GM21529 (cell line): Measurements from ENCODE around the gene ABI1.

Source experiments
- ATAC-seq: cut with Tn5 transposase; IDR thresholded peaks from one replicate; pipeline ENCODE4 v1.9.1; 2021; ENCODE audit not compliant: unreplicated experiment

The ABI1 gene

DNA sequence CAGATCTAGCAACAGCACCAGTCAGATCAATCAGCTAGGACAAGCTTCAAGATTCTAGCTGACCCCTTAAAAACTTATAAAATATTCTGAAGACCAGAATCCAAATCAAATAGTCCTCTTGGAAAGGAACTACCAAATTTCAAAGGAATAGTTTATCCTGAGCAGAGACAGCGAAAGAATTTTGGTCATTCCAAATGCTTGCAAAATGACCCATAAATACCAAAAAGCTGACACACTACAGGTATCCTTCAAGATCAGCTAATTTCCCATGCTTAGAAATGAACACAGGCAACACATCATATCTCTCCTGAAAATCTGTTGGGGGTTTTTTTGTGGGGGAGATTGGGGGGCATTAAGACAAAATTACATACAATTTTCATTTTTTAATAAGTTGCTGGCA lies 84.5 kb downstream of the ABI1 start:
- ATAC-seq: no peak

DNA sequence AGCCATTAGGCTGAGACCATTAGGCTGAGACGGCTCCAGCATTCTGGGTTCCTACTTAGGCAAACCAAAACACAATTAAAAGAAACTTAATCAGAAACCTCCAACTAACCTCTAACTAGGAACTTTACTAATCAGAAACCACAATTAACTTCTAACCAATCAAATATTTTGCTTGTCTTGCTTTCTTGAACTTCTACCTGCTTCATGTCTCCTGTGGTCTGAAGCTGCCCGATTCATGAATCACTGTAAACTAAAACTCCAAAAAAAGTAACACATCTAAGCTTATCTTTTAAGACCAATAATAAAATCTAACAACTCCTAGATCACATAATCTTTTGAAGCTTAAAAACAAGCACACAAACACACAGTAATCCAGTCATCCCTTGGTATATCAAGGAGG lies 87.1 kb downstream of the ABI1 start:
- ATAC-seq: no peak

DNA sequence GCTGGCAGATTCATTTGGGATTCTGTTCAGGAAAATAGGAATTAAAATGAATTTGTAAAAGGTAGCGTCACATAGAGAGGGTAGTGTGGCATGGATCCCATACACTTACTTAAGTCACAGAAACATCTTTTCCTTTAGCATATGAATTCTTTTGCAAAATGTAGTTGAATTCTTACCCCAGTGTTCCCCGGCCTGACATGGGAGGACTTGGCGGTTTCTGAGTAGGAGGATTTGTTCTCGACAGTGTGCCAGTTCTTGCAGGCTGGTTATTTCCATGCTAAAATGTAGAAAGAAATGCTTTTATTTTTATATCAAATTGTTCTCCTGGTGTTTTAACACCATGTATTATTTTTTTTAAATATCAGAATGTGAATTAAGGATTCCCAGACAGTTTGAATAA lies 90.7 kb downstream of the ABI1 start:
- ATAC-seq: no peak

DNA sequence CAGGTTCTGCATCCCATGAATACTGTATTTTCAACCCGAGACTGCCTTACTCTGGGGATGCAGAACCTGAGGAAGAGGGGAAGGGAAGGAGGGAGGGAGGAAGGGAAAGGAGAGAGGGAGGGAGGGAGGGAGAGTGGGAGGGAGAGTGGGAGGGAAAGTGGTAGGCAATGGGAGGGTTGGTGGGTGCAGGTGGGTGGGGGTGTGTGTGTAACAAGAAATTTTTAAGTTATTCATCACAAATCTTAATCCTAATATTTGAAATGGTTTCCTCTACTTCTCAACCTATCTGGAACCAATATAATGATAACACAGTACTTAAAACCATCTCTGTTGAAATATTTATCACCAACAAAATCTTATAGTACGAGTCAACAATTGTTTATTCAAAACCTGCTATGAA lies 95.2 kb downstream of the ABI1 start:
- no peak for ATAC-seq

DNA sequence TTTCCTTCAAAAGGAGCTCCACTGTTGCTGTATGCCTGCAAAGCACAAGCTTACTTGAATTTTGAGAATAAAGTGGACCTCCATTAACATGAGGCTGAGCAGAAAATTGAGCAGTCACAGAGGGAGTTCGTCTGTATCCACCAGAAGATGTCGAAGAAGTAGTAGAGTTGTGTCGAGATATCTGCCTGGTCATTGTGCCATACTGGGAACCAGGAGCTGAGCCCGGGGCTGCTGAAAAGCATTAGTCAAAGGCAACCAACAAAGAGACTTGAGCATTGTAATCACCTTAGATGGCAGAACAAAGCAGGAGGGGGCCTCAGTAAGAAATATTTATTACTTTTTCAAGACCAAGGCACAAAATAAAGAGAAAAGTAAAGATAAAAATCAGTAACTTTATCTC lies 101.8 kb downstream of the ABI1 start:
- ATAC-seq: no peak

DNA sequence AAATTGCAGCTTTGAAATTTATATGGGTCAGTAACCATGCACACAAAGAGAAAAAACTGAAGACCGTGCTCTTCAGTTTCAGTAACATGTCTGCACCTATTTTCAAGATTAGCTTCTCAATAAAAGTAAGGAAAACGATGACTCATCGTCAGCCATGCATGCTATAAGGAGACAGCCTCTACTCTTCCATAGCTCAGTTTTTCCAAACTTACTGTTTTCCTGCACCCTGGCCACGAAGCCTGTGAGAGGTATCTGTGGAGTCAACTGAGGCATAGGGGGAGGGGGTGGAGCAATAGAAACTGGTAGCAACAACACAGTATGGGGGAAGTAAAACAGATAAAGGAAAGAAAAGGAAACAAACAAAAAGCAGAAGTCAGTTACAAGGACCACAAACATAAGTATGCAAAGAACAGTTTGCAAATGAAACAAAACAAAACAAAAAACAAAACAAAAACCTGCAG lies 105.3 kb downstream of the ABI1 start:
- ATAC-seq: peak; percentile 93

DNA sequence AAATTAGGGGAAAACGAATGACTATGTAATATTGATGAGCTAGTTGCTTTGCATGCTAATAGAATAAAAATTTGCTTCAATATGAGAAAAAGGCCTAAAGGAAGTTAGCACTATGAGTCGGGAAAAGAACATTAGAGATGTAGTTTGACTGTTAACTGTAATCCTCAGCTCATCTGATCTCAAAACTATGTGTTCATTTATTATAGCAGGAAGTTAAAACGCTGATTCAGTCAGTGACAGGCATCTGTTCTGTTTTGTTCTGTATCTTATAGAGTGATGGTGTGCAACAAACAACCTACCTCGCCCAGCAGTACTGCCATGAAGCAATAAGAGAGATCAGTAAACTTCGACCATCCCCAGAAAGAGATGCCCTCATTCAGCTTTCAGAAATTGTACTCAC lies 114.7 kb downstream of the ABI1 start:
- ATAC-seq: no peak

DNA sequence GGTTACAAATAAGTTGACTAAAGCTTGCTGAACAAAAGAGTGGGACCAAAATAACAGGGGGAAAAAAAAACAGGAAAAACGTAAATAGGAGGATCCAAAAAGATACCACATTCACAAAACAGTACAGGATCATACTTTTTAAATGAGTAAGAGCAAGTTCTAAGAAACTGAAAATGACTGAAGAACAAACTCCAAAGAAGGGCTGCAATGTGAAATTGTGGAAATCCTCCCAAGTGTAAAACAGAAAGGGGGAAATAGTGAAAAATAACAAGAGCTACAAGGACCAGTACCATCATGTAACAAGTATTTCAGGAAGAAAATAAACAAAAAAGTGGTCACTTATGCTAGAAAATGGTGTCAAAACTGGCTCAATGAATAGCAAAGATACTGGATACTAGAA lies 116.9 kb downstream of the ABI1 start:
- no peak for ATAC-seq

DNA sequence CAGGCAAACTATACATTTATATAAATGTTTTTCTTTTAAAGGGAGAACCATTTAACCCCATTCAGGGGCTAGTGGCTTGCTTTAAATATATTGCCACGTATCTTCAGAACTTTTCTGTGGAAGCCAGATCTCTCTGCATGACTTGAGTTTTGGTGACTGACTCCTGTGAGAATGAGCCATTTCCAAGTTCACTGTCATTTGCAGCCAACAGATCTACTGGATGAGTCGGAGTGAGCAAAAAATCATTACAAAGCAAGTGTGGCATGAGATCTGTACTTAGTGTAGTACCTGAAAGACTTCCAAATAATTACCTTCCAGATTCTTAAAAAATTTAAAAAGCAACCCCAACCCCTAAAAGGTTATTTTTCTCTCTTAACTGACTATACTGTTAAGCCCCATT lies 117.7 kb downstream of the ABI1 start:
- no peak for ATAC-seq

DNA sequence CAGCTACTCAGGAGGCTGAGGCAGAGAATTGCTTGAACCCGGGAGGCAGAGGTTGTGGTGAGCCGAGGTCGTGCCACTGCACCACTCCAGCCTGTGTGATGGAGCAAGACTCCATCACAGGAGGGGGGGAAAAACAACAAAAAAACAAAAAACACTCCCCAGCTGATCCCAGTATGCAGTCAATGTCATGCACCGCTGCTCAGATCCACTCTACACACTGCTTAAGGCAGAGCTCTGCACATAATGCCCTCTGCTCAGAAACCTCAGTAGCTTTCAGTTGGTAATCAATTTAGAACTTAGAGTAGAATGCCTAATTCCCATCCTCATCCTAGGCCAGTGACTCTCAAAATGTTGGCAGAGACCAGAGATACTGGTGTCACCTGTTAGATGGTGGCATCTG lies 119.4 kb downstream of the ABI1 start:
- no peak for ATAC-seq

DNA sequence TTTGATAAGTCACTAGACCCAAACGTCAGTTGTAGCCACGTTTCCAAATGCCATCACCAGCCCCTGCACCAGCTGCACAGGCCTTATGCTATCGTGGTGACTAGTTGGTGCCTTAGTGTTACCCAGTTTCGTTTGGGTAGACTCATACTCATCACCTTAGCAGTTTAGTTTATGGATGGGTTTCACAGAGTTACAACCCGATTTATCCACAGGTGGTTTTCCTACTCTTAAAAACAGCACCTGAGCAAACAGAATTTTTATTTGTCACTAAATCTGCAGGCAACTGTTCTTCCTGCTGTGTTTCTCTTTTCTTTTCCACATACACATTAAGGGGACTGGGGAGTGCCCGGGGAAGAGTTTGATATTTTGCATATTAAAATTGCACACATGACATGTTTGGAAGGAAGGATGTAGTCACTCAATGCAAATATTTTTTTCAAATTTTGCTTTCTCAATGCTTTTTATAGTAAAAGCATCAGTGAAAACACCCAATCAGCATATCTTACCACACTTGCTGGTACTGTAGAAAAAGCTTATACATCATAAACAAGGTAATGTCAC lies 121.6 kb downstream of the ABI1 start:
- ATAC-seq: peak; percentile 34

DNA sequence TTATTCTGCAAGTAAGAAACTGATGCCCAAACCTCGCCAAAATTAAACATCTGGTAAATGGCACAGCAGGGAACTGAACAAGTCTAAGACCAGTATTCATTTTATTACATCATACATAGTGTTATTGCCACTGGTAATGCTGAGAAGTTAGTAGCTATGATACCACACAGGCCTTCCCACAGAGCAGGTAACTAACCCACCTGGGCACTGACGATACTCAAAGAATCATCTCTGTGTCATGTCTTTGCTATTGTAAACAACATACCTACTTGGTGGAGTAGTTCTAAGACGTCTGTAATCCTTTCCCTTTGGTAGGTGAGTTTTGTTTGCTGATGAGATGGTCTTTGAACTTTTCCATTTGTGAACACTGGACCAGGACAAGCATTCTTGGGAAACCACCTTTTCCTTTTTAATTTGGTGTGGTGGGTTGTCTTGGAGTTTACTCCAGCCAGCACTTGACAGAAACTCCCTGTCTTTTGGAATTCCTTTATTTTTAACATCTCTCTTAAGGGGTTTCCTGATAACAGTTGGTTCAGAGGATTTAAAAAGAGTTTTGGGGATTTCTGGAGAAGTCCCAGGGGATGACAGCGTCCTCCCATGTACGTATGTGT lies 122.4 kb downstream of the ABI1 start:
- ATAC-seq: no peak

DNA sequence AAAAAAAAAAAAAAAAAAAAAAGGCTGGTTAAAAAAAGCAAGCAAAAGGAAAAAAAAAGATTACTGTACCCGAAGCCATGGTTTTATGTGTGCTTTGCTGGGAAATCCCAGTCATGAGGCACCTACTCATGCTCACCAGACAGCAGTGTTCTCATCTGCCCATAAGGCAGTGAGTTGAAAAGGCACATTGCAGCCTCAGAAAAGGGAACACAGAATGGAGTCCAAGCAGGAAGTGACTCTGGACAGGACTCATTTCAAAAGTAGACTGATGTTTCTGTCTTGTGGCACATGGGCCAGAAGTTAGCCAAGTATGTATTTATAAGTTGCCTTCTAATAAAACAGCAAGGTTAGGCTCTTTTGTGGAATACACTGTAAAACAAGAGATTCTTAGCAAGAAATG lies 123.0 kb downstream of the ABI1 start:
- peak; percentile 78 for ATAC-seq

DNA sequence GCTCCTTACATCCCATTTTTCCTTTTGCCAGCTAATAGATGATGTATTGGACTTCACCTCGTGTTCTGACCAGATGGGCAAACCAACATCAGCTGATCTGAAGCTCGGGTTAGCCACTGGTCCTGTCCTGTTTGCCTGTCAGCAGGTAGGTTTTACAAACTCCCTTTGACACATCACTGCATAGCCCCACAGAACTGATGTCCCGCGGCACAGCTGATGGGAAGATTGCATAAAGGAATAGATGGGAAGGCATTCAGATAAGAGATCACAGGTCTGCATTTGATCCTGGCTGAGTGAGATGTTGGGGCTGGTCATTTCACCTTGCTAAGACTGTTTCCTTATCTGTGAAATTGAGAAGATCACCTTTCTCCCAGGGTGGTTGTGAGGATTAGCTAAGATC lies 125.3 kb downstream of the ABI1 start:
- ATAC-seq: no peak

DNA sequence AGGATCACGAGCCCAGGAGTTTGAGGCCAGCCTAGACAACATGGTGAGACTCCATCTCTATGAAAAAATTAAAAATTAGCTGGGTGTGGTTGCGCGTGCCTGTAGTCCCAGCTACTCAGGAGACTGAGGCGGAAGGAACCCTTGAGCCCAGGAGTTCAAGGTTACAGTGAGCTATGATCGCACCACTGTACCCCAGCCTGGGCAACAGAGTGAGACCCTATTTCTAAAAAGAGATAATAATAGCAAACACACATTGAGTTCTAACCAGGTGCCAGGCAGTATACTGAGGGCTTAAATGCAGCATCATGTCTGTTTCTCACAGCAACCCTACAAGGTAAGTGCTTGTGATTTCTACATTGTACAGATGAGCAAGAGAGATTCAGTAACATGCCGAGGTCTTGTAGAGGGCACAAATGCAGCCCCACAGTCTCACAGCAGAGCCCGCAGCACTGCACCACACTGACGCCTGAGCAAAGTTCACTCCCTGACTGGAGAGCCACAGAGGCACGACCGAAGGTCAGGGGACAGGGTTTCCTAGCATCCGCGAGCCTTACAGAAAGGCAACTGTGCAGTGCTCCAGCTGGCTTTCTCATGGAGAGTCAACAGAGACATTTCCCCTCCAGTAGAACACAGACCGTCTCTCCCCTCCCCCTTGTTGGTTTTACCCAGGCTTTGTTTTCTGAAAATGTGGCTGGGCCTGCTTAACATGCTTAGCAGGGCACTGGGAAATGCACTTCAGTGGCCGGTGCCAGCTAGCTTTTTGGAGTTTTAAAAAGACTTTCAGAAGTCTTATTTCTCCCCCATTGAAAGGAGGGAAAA lies 126.8 kb downstream of the ABI1 start:
- no peak for ATAC-seq

DNA sequence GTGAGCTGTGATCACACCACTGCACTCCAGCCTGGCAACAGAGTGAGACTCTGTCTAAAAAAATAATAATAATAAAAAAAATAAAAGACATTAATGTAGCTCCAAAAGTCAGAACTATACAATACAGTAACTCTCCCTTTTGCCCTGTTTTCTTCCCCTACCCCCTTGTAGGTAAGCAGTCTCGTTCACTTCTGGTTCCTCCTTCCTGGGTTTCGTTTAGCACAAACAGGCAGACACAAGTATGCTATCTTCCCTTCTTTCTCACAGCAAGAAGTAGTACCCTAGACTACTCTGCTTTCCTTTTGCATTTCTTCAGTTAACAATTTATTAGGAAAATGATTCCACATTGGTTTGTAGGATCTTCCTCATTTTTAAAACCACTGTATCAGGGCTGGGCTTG lies 130.2 kb downstream of the ABI1 start:
- ATAC-seq: no peak

DNA sequence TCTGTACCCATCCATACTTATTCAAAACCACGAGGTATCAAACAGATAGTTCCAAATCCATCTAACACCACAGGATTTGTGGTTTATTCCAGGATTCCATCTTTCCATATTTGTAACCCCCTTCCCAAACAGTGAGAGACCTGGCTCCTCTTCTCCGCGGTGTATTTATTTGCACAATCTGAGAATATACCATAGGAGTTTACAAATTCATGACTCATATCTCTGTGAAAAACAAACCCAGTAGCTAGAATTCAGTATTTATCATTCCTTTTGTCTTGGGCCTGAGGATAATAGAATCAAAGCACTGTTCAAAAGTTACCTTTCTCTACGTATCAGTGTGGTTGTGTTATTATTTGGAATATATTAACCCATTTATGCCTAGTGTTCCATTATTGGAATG lies 131.4 kb downstream of the ABI1 start:
- ATAC-seq: no peak

DNA sequence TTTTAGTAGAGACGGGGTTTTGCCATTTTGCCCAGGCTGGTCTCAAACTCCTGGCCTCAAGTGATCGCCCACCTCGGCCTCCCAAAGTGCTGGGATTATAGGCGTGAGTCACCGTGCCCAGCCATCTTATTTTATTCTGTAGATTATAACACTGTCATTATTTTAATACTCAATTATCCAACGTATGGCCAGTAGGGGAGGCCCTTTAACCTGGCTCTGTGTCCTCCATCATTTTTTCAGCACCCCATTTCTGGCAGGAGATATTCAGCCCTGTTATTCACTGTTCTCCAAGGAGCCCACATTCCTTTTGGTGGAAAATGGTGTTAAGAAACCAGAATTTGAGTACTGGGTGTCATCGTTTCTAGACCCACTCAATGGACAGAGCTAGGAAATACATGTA lies 131.8 kb downstream of the ABI1 start:
- ATAC-seq: no peak

DNA sequence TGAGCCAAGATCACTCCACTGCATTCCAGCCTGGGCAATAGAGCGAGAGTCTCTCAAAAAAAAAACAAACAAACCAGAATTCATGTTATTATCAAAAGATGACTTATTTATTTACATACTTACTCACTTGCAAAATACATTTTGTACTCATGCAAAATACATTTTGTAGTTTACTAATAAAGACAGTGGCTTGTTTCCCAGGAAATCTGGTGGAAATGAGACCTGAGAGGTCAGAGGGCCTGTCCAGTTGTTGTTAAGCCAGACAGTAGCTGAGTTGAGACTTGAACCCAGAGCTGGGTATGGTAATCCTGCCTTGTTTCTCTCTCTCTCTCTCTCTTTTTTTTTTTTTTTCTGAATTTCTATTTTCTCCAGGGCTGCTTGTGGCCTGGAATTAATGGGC lies 133.8 kb downstream of the ABI1 start:
- ATAC-seq: no peak

DNA sequence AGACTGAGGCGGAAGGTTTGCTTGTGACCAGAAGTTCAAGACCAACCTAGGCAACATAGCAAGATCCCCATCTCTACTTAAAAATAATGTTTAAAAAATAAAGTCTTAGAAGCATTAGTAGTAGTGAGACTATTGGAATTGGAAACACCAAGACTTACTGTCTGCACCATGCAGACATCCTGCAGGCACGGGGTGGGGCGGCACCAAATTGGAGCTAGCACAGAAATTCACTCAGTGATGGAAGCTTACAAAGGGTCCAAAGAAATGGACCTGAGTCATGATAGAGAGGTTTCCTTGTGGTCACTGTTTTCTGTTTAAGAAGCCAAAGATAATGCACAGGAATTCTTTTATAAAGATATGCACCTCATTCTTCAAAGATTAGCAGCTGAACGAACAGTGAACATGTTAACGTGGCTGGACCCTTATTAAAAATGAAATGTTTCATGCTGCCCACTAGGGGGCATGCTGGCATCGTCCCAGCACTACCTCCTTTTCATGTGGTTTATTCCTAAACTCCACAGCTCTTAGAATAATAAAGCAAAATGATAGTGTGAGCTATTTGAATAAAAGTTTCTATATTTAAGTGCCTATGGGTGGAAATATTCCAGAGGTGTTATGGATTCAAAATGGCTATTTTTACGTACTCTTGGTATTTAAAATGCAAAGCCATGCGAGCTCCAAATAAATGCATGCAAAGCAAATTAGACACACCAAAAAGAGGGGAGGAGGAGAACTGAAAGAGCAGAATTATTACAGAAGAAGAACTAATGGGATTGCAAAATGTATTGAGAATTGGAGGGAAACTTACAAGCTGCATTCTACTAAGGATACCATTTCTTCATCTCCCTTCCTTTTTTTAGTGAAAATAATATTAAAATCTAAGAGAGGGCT lies 134.7 kb downstream of the ABI1 start:
- ATAC-seq: no peak

DNA sequence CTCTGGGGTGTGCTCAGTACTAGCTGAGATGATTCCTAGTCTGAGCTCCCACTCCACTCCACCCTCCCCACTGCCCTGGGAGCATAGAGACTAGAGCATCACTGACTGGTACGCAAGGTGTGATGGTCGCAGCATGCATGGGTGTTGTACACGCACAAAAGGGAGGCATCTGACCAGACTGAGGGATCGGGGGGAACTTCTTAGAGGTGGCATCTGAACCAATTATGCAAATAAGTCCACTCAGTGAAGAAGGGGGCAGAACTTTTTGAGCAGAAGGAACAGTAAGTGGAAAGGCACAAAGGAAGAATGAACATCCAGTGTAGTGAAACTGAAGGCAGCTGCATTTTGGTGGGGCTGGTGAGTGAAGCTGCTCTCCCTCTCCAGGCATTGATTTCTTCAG lies 137.7 kb downstream of the ABI1 start:
- ATAC-seq: no peak
